ENCODE measurements around the gene PHLDA3.

DNA sequence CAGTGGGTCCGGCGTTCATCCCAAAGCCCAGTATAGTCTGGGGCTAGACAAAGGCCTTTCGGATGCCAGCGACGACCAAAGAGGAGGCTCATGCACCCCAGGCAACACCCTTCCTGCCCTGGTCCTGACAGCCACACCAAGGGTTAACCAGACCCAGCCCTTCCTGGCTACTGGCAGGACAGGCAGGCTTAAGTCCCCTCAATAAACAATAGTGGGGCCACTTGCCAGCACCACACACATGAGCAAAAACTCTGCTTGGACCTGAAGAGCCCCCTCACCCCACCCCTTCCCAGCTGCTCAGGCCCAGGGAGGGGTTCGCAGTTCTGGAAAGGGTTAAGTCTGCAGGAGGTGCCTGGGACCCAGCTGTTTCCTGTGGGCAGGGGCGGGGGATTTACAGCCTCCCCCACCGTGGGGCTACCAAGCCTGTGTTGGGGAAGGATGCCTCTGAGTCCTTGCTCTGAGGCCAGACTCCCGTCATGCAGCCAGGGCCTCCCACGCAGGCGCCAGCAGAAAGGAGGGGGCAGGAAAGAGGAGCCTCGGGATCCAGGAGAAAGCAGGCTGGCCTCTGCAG, 18.2 kb downstream of the PHLDA3 start:
- TF ChIP-seq, protein P1, sequence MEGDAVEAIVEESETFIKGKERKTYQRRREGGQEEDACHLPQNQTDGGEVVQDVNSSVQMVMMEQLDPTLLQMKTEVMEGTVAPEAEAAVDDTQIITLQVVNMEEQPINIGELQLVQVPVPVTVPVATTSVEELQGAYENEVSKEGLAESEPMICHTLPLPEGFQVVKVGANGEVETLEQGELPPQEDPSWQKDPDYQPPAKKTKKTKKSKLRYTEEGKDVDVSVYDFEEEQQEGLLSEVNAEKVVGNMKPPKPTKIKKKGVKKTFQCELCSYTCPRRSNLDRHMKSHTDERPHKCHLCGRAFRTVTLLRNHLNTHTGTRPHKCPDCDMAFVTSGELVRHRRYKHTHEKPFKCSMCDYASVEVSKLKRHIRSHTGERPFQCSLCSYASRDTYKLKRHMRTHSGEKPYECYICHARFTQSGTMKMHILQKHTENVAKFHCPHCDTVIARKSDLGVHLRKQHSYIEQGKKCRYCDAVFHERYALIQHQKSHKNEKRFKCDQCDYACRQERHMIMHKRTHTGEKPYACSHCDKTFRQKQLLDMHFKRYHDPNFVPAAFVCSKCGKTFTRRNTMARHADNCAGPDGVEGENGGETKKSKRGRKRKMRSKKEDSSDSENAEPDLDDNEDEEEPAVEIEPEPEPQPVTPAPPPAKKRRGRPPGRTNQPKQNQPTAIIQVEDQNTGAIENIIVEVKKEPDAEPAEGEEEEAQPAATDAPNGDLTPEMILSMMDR (IDR thresholded peaks at IDR 0.05; ENCODE audit: low read depth, low read length, poor library complexity, severe bottlenecking) = no peak
- TF ChIP-seq EZH2phosphoT487 (IDR thresholded peaks at IDR 0.05; ENCODE audit: borderline replicate concordance, low read length) = no peak

Measured in DOHH2 (cell line).